Measurements from ENCODE around the gene OR8G5.

Gene OR8G5

GRCh38 chr11:124313131-124313530 is 57.0 kb downstream of the OR8G5 start:
- no peak overlapping the region for H3K27ac ChIP-seq
- H3K4me2 ChIP-seq (ENCODE audit: low read length), result no peak overlapping the region
- no peaks in the 10 kb centered on the region for H3K27me3 ChIP-seq (ENCODE audit: control insufficient read depth, insufficient read depth, low read length)

GRCh38 chr11:124313849-124314248 is 57.7 kb downstream of the OR8G5 start, which contains the start of gene OR8D1:
Gene OR8D1, minus strand, starts transcription at chr11:124313949. Its CDS starts 3,183 bp downstream, at chr11:124310766.
- Histone ChIP-seq H3K9me3 (ENCODE audit: control insufficient read depth, low read length) (no peaks in the 10 kb centered on the region), H3K4me3 (ENCODE audit: low read depth, low read length) (no peak within 1 kb of the TSS), H3K36me3 (ENCODE audit: control insufficient read depth, insufficient read depth, low read length) (no peaks in the 10 kb centered on the region), H3K27ac (no peak within 1 kb of the TSS), H3K79me2 (no peaks in the 10 kb centered on the region), H3K9ac (no peak within 1 kb of the TSS), H3K4me2 (ENCODE audit: low read length) (no peak within 1 kb of the TSS), H2AFZ (no peak within 1 kb of the TSS), H3K27me3 (ENCODE audit: control insufficient read depth, insufficient read depth, low read length) (no peaks in the 10 kb centered on the region), H3K4me1 (no peaks in the 10 kb centered on the region)
- TF ChIP-seq CTCF (IDR thresholded peaks at IDR 0.05), result no peak

More at GRCh38 chr11:124313131-124313530, 57.0 kb downstream of the OR8G5 start:
- H2AFZ ChIP-seq, result no peak overlapping the region
- no peaks in the 10 kb centered on the region for H3K36me3 ChIP-seq (ENCODE audit: control insufficient read depth, insufficient read depth, low read length)
- H3K79me2 ChIP-seq, result no peaks in the 10 kb centered on the region
- no peak overlapping the region for H3K4me3 ChIP-seq (ENCODE audit: low read depth, low read length)
- H3K9me3 ChIP-seq (ENCODE audit: control insufficient read depth, low read length), result no peaks in the 10 kb centered on the region
- H3K4me1 ChIP-seq, result no peaks in the 10 kb centered on the region
- H3K9ac ChIP-seq, result no peak overlapping the region
- no peak for TF ChIP-seq CTCF (IDR thresholded peaks at IDR 0.05)

GRCh38 chr11:124315052-124315451 is 58.9 kb downstream of the OR8G5 start:
- no peaks in the 10 kb centered on the region for H3K79me2 ChIP-seq
- H3K9ac ChIP-seq, result no peak overlapping the region
- no peak overlapping the region for H3K27ac ChIP-seq
- no peaks in the 10 kb centered on the region for H3K4me1 ChIP-seq
- no peak overlapping the region for H3K4me2 ChIP-seq (ENCODE audit: low read length)
- H3K9me3 ChIP-seq (ENCODE audit: control insufficient read depth, low read length), result no peaks in the 10 kb centered on the region
- no peak overlapping the region for H2AFZ ChIP-seq
- no peaks in the 10 kb centered on the region for H3K27me3 ChIP-seq (ENCODE audit: control insufficient read depth, insufficient read depth, low read length)
- H3K4me3 ChIP-seq (ENCODE audit: low read depth, low read length), result no peak overlapping the region
- H3K36me3 ChIP-seq (ENCODE audit: control insufficient read depth, insufficient read depth, low read length), result no peaks in the 10 kb centered on the region
- TF ChIP-seq CTCF (IDR thresholded peaks at IDR 0.05), result no peak
